Glutamatergic neuron (in vitro differentiated cells): ENCODE measurements around the gene PRRG1. TPM values are rescaled to one million over a fixed set of nuclear protein-coding genes. Genes with fewer than 3 reads are reported as not detected.

Source experiments
- DNase-seq: peaks from one replicate; pipeline ENCODE4 v3.0.0; 2022
- H3K27ac Mint-ChIP-seq: one replicate; pipeline ENCODE4 v1.8.0; 2020; ENCODE audit warnings: mild to moderate bottlenecking, mixed read lengths, inconsistent platforms; ENCODE audit not compliant: unreplicated experiment
- H3K27me3 Mint-ChIP-seq: one replicate; pipeline ENCODE4 v1.8.0; 2020; ENCODE audit warnings: mild to moderate bottlenecking, moderate library complexity, mixed read lengths, inconsistent platforms; ENCODE audit not compliant: unreplicated experiment
- H3K36me3 Mint-ChIP-seq: one replicate; pipeline ENCODE4 v1.8.0; 2020; ENCODE audit warnings: mild to moderate bottlenecking, mixed read lengths, inconsistent platforms; ENCODE audit not compliant: unreplicated experiment
- H3K4me1 Mint-ChIP-seq: one replicate; pipeline ENCODE4 v1.8.0; 2020; ENCODE audit warnings: mild to moderate bottlenecking, low read depth, mixed read lengths, inconsistent platforms; ENCODE audit not compliant: unreplicated experiment
- H3K4me3 Mint-ChIP-seq: one replicate; pipeline ENCODE4 v1.8.0; 2020; ENCODE audit warnings: mild to moderate bottlenecking, mixed read lengths, inconsistent platforms; ENCODE audit not compliant: unreplicated experiment
- H3K9me3 Mint-ChIP-seq: one replicate; pipeline ENCODE4 v1.8.0; 2020; ENCODE audit warnings: mild to moderate bottlenecking, moderate library complexity, mixed read lengths, inconsistent platforms; ENCODE audit not compliant: unreplicated experiment
- total RNA-seq: library from RNA; stranded (reverse); fragmentation: NEBNext Ultra II Directional; extraction: Animal tissue kit (Norgen Biotek cat#: 25700); gene quantifications from one replicate; pipeline ENCODE4 v1.2.1, GENCODE V29; 2021; ENCODE audit not compliant: unreplicated experiment
- TF ChIP-seq, protein P1 (sequence below): fragments of 200-600 bp; sonication (generic); IDR thresholded peaks from one replicate; pipeline ENCODE4 v1.5.0; 2021; ENCODE audit not compliant: partially characterized antibody, unreplicated experiment

PRRG1 gene
- total RNA-seq, 1 donor from 2014 or later, result 4.4 TPM

DNA sequence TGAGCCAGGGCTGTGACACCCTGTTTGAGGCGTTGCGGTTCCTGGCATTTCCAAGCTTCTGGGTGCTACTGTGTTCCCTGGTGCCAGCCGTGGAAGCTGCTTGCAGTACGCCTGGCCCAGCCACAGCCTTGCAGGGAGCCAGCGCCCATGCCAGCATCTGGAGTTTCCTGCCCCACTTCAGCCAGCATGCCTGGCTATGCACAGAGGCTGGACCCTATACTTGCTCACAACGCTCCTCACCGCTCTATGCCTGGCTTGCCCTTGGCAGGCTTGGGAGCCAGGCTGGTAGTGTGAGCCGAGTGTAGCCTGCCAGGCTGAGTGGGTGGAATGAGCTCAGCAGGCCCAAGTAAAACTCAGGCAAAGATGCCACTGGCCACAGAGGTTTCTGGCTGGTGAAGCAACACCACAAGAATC is 22.4 kb downstream of the PRRG1 start:
- Mint-ChIP-seq H3K36me3 (no peaks in the 10 kb centered on the region), H3K4me1 (no peaks in the 10 kb centered on the region), H3K27me3 (no peaks in the 10 kb centered on the region), H3K9me3 (no peaks in the 10 kb centered on the region), H3K27ac (no peak overlapping the region), H3K4me3 (no peak overlapping the region)
- TF ChIP-seq, protein P1, sequence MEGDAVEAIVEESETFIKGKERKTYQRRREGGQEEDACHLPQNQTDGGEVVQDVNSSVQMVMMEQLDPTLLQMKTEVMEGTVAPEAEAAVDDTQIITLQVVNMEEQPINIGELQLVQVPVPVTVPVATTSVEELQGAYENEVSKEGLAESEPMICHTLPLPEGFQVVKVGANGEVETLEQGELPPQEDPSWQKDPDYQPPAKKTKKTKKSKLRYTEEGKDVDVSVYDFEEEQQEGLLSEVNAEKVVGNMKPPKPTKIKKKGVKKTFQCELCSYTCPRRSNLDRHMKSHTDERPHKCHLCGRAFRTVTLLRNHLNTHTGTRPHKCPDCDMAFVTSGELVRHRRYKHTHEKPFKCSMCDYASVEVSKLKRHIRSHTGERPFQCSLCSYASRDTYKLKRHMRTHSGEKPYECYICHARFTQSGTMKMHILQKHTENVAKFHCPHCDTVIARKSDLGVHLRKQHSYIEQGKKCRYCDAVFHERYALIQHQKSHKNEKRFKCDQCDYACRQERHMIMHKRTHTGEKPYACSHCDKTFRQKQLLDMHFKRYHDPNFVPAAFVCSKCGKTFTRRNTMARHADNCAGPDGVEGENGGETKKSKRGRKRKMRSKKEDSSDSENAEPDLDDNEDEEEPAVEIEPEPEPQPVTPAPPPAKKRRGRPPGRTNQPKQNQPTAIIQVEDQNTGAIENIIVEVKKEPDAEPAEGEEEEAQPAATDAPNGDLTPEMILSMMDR, result no peak
- no peak for DNase-seq

DNA sequence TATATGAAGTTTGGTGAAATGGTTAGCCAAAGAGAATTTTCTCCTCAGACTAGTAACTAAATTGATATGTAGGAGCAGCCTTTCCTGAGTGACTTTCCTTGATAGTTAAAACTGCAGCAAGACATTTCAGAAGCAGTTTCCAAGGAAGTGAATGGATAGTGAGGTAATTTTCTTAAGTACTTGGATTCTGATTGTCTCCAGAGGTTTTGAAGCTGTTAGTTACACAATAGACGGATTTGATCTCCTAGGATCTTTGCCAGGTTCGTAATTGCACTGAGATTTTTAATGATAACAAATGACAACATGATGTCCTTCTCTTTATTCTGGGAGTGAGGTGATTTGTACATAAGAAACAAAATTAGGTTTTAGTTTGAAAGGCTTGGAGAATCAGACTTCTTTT is 29.2 kb downstream of the PRRG1 start:
- H3K36me3 Mint-ChIP-seq, result no peaks in the 10 kb centered on the region
- H3K4me3 Mint-ChIP-seq, result no peak overlapping the region
- TF ChIP-seq, protein P1, result no peak
- no peaks in the 10 kb centered on the region for H3K9me3 Mint-ChIP-seq
- no peaks in the 10 kb centered on the region for H3K27me3 Mint-ChIP-seq
- no peak overlapping the region for H3K27ac Mint-ChIP-seq
- no peaks in the 10 kb centered on the region for H3K4me1 Mint-ChIP-seq
- DNase-seq, result no peak

DNA sequence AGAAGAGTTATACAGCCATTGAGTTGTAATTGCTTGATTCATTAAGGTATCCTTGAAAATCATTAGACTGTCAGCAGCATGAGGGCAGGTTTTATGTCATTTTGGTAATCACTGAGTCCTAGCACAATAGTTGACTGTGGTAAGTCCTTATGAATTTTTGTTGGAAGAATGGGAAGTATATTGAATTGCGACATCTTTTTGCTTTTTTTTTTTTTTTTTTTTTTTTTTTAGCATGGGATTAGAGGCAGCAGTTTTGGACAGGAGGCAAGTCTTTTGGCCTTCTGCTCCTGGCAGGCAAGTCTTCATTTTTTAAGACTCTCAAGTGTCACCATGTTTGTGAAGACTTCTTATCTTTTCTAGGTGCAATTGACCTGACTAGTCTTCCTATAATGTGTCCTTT is 29.7 kb downstream of the PRRG1 start:
- no peaks in the 10 kb centered on the region for H3K36me3 Mint-ChIP-seq
- TF ChIP-seq, protein P1, result no peak
- H3K27ac Mint-ChIP-seq, result no peak overlapping the region
- DNase-seq, result no peak
- H3K27me3 Mint-ChIP-seq, result no peaks in the 10 kb centered on the region
- H3K9me3 Mint-ChIP-seq, result no peaks in the 10 kb centered on the region
- H3K4me1 Mint-ChIP-seq, result no peaks in the 10 kb centered on the region
- no peak overlapping the region for H3K4me3 Mint-ChIP-seq

DNA sequence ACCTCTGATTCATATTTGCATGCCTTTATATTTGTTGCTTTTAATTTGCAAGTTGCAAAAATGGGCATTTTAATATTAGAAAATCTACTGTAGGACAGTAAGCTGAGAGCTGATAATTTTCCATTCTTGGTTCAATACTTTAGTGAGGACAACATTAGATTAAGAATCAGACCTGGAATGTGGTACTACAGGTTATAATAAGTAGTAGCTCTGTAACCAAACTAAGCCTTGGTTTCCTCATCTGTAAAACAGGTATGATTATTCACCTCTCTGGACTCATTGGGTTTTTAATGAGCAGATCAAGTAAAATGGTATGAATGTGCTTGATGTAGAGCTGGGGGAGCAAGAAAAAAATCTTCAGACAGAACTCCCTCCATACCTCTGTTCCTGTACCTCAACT is 31.1 kb downstream of the PRRG1 start:
- Mint-ChIP-seq H3K36me3 (no peaks in the 10 kb centered on the region), H3K27ac (no peak overlapping the region), H3K4me3 (no peak overlapping the region), H3K27me3 (no peaks in the 10 kb centered on the region), H3K4me1 (no peaks in the 10 kb centered on the region), H3K9me3 (no peaks in the 10 kb centered on the region)
- TF ChIP-seq, protein P1, result no peak
- DNase-seq, result no peak

DNA sequence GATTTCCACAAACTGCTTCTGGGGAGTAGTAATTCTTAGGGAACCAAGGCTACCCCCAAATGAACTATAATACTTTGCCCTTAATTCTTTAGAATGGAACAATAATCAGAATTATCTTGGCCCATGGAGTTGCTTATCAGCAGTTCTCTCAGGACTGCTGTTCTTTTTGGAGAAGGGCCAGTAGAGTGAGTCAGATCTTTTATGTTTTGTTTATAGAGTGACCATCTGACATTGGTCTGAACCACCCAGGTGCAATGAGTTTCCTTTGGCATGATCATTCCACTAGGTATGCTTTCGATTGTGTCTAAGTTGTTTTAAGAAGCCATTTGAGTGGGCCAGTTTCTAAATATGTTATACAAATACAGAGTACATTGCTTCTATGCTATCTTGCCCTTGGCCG is 31.8 kb downstream of the PRRG1 start:
- Mint-ChIP-seq H3K27ac (no peak overlapping the region), H3K9me3 (no peaks in the 10 kb centered on the region), H3K36me3 (no peaks in the 10 kb centered on the region), H3K4me3 (no peak overlapping the region), H3K27me3 (no peaks in the 10 kb centered on the region), H3K4me1 (no peaks in the 10 kb centered on the region)
- TF ChIP-seq, protein P1, result no peak
- DNase-seq, result no peak
